ENCODE results near the gene MT2A.
A peak's percentile ranks its signal among the peaks of the same experiment; 100 is the strongest.
"Not testable (repeated sequence)": the region's sequence is repeated elsewhere in the genome, so short reads cannot be mapped to it uniquely, and the experiment has no call there.

The MT2A gene

DNA sequence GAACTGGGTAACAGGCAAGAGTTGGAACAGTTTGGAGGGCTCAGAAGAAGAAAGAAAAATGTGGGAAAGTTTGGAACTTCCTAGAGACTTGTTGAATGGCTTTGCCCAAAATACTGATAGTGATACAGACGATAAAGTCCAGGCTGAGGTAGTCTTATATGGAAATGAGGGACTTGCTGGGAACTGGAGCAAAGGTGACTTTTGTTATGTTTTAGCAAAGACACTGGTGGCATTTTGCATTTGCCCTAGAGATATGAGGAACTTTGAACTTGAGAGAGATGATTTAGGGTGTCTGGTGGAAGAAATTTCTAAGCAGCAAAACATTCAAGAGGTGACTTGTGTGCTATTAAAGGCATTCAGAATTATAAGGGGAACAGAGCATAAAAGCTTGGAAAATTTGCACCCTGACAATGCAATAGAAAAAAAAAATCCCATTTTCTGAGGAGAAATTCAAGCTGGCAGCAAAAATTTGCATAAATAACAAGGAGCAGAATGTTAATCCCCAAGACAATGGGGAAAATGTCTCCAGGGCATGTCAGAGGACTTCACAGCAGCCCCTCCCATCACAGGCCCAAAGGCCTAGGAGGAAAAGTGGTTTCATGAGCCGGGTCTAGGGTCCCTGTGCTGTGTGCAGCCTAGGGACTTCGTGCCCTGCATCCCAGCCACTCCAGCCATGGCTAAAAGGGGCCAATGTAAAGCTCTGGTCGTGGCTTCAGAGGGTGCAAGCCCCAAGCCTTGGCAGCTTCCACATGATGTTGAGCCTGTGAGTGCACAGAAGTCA lies 13.5 kb downstream of the MT2A start:
- not testable (repeated sequence) for DNase-seq

GRCh38 chr16:56623184-56623583 lies 14.8 kb downstream of the MT2A start:
- not testable (repeated sequence) for DNase-seq

DNA sequence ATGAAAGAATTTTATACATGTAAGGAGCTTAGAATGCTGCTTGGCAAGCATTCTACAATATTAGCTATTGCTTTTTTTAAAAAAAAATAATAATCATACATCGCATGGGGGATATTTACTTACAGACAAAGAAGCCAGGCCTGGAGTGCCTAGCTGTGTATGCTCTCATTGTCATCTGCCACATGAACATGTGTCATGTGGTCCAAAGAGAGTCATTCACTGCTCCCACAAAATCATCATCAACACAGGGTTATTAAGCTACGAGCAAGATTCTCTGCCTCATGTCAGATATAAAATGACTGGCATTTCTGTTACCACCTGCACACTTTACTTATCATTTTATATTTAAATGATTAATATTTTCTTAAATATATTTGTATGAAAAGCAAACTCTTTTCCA lies 15.3 kb downstream of the MT2A start:
- DNase-seq = no peak

DNA sequence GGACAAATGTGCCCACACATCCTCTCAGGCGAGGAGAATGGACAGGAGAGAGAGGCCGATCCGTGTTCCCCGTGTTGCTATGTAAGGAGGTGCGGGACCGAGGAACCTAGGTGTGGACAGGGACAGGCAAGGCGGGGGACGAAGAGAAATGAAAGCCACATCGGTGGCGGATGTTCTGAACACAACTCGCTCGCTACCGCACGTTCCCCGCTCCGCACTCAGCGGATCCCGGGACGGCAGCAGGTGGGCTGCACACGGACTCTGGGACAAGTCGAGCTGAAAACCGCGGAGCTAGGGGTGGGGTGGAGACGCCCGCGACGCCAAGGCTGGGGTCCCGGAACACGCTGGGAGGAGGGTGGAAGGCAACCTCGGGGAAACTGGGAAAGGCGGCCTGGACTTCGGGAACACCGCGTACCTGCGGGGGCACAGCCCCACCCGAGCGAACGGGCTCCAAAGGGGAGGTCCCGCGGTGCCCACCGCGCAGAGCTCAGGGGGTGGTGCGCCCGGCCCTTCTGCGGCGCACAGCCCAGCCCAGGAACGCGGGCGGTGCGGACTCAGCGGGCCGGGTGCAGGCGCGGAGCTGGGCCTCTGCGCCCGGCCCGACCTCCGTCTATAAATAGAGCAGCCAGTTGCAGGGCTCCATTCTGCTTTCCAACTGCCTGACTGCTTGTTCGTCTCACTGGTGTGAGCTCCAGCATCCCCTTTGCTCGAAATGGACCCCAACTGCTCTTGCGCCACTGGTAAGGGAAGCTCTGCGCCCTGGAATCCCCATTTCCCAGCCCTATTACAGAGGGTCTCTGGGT lies 17.0 kb downstream of the MT2A start, which contains the start of gene MT1E:
TSS of gene MT1E (plus strand) at position 642 of the 803 bp plus-strand sequence. CDS start at position 713, 71 bp downstream.
- peak; percentile 49 for DNase-seq

- DNase-seq = no peak
These were observed 17.7 kb downstream of the MT2A start for GRCh38 chr16:56625943-56626654.

DNA sequence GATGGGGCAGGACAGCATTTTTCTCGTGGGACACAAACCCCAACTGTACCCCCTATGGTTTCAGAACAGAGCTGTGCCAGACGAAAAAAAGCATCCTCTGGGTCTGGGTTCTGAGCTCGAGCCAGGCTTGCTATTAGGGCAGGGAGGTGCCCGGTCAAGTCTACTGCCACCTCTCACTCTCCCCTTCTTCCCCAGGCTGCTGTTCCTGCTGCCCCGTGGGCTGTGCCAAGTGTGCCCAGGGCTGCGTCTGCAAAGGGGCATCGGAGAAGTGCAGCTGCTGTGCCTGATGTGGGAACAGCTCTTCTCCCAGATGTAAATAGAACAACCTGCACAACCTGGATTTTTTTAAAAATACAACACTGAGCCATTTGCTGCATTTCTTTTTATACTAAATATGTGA lies 18.3 kb downstream of the MT2A start:
- no peak for DNase-seq

DNA sequence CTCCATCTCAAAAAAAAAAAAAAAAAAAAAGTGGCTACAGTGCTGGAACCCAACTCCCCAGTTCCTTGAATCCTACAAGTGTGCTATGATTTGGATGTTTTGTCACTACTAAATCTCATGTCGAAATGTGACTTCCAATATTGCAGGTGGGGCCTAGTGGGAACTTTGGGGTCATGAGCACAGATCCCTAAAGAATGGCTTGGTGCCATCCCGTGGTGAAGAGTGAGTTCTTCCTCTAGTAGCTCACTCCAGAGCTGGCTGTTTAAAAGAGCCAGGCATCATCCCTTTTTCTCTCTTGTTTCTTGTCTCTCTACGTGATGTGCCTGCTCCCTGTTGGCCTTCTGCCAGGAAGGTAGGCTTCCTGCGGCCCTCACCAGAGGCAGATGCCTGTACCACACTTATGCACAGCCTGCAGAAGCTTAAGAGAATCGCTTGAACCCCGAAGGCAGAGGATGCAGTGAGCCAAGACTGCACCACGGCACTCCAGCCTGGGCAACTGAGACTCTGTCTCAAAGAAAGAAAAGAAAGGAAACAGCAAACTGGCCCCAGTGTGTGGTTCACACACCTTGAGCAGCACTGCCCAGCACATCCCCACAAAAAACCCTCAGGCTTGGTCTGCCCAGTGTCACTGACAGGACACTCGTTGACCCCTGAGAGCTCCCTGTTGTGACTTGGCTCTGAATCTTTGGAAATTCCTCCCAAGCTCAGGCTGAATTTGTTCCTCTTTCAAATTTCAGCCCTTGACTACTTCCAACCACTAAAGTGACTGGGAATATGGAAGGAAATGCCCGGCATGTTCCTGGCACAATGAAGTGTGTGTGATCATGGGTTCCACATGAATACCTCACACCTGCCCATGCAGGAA lies 20.3 kb downstream of the MT2A start:
- DNase-seq = no peak

DNA sequence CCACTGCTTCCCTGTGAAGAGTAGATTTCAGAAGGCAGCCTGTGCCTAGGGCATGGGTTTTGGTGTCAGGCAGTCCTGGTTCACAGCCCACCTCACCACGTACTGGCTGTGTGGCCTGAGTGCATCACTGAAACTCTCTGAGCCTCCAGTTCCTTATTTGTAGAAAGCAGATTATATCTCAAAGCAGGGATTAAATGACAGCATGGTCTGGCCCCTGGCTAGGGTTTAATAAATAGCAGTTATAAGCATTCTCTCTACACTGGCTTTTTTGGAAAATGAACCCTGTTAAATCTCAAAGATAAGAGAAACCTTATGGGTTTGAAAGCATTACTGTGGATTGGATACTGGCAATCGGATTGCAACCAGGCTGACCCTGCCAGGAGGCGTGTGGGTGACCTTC lies 21.1 kb downstream of the MT2A start:
- no peak for DNase-seq

- no peak for DNase-seq
These were observed 21.8 kb downstream of the MT2A start for GRCh38 chr16:56630134-56630533.

DNA sequence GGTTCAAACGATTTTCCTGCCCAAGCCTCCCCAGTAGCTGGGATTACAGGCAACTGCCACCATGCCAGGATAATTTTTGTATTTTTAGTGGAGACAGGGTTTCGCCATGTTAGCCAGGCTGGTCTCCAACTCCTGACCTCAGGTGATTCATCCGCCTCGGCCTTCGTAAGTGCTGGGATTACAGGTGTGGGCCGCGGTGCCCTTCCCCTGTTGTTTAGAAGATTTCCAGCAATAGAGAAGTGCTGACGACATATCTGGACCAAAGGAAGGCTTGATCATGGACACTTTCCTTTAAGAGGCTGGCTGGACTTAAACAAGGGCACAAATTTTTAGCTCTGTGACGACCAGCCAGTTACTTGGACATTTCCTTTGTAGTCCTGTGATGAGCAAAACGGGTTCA lies 22.8 kb downstream of the MT2A start:
- no peak for DNase-seq

- DNase-seq = no peak
These were observed 23.4 kb downstream of the MT2A start for GRCh38 chr16:56631832-56632155.

DNA sequence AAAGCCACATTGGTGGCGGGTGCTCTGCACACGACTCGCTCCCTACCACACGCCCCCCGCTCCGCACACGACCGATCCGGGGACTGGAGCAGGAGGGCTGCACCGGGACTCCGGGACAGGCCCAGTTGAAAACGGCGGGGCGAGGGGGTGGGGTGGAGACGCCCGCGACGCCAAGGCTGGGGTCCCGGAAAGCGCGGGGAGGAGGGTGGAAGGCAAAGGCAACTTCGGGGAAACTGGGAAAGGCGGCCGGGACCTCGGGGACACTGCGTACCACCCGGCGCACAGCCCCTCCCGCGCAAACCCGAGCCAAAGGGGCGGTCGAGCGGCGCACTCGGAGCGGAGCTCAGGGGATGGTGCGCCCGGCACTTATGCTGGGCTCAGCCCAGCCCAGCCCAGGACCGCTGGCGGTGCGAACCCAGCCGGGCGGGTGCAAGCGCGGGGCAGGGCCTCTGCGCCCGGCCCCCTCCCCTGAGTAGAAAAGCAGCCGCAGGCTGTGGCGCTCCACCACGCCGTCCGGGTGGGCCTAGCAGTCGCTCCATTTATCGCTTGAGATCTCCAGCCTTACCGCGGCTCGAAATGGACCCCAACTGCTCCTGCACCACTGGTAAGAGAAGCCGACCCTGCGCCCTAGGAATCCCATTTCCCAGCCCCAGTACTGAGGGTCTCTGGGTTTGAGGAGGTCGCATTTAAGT lies 23.9 kb downstream of the MT2A start, which contains the start of gene MT1M:
TSS of gene MT1M (plus strand) at position 504 of the 692 bp plus-strand sequence. CDS start at position 577, 73 bp downstream.
- DNase-seq = no peak

- DNase-seq = no peak
These were observed 24.5 kb downstream of the MT2A start for GRCh38 chr16:56632848-56633365.

GRCh38 chr16:56633535-56633934 lies 25.2 kb downstream of the MT2A start:
- DNase-seq = no peak

DNA sequence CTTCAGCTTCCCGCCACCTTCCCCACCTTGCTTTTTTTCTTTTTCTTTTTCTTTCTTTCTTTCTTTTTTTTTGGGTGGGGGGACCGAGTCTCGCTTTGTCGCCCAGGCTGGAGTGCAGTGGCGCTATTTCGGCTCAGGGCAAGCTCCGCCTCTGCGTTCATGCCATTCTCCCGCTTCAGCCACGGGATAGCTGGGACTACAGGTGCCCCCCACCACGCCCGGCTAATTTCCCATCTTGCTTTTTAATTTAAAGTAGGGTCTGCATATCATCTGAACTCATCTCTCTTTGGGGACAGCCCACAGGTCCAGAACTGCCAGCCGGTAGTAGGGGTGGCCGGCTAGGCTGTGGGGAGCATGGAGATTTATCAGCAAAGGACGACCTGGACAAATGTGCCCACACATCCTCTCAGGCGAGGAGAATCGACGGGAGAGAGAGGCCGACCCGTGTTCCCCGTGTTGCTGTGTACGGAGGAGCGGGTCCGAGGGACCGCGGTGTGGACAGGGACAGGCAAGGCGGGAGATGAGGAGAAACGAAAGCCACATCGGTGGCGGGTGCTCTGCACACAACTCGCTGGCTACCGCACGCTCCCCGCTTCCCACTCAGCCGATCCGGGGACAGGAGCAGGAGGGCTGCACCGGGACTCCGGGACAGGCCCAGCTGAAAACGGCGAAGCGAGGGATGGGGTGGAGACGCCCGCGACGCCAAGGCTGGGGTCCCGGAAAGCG lies 26.5 kb downstream of the MT2A start:
- DNase-seq = no peak

GRCh38 chr16:56635441-56635967 lies 27.1 kb downstream of the MT2A start:
- no peak for DNase-seq

- DNase-seq = no peak
These were observed 28.4 kb downstream of the MT2A start for GRCh38 chr16:56636616-56637413.

- DNase-seq = no peak
These were observed 29.7 kb downstream of the MT2A start, which contains the start of gene MT1A for GRCh38 chr16:56637814-56638750. Gene MT1A (plus strand): TSS chr16:56638666. CDS start chr16:56638739, 73 bp downstream.

All from NCI-H2029 treated with DMSO at 0.1 percent for 48 hours (cell line).